ENCODE data around the gene ZNF121. TPM values are rescaled to one million over a fixed set of nuclear protein-coding genes. Genes with fewer than 3 reads are reported as not detected.

The ZNF121 gene
- total RNA-seq, 4 donors from 2014 or later, result 10.7 to 30.5 (median 19.7) TPM

DNA sequence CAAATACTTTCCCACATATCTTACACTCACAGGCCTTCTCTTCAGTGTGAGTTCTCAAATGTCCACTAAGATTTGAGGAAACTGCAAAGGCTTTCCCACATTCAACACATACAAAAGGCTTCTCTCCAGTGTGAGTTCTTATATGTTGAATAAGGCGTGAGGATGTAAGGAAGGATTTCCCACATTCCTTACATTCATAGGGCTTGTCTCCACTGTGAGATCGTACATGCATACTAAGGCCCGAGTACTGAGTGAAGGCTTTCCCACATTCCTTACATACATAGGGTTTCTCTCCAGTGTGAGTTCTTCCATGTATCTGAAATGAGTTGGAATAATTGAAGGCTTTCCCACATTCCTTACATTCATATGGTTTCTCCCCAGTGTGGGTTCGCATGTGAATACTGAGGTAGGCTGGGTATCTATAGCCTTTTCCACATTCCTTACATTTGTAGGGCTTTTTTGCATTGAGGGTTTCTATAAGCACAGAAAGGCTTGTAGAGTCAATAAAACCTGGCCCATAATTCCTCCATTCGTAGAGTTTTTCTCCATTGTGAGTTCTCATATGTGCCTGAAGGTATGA, 55.5 kb downstream of the ZNF121 start:
- Histone ChIP-seq H3K27me3 (no peaks in the 10 kb centered on the region), H3K9me3 (peaks cover 0 to 89% (median 35%) of the 10 kb centered on the region in 4 donors), H3K4me3 (no peak overlapping the region), H3K27ac (no peak overlapping the region), H3K36me3 (peaks cover 0 to 71% (median 18%) of the 10 kb centered on the region in 3 donors), H3K4me1 (no peaks in the 10 kb centered on the region)
- no peak for DNase-seq
- TF ChIP-seq POLR2A (IDR thresholded peaks at IDR 0.05), result no peak
- TF ChIP-seq, protein P1, sequence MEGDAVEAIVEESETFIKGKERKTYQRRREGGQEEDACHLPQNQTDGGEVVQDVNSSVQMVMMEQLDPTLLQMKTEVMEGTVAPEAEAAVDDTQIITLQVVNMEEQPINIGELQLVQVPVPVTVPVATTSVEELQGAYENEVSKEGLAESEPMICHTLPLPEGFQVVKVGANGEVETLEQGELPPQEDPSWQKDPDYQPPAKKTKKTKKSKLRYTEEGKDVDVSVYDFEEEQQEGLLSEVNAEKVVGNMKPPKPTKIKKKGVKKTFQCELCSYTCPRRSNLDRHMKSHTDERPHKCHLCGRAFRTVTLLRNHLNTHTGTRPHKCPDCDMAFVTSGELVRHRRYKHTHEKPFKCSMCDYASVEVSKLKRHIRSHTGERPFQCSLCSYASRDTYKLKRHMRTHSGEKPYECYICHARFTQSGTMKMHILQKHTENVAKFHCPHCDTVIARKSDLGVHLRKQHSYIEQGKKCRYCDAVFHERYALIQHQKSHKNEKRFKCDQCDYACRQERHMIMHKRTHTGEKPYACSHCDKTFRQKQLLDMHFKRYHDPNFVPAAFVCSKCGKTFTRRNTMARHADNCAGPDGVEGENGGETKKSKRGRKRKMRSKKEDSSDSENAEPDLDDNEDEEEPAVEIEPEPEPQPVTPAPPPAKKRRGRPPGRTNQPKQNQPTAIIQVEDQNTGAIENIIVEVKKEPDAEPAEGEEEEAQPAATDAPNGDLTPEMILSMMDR (IDR thresholded peaks at IDR 0.05), result no peak

DNA sequence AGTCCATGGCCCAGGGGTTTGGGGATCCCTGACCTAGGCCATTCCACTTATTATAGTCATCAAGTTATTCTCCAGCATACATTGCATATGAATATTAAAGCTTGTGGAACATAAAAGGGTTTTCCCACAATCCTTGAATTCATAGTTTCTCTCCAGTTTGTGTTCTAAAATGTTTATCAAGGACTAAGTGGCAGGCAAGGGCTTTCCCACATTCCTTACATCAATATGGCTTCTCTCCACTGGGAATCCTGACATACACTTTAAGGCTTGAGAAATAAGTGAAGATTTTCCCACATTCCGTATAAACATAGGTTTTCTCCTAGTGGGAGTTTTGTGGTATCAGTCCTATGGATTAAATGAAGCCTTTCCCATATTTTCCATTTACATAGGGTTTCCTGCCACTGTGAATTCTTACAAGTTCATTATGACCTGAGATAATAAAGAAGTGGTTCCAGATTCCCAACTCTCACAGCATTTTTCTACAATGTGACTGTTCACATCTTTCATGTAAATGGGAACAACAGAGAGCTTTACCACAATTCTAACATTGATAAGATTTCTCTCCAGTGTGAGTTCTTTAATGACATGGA, 60.3 kb downstream of the ZNF121 start:
- no peak overlapping the region for H3K4me3 ChIP-seq
- no peak for DNase-seq
- no peak overlapping the region for H3K27ac ChIP-seq
- H3K4me1 ChIP-seq, result no peaks in the 10 kb centered on the region
- peaks cover 0 to 22% (median 2%) of the 10 kb centered on the region in 3 donors for H3K36me3 ChIP-seq
- H3K27me3 ChIP-seq, result no peaks in the 10 kb centered on the region
- peaks cover 0 to 98% (median 32%) of the 10 kb centered on the region in 4 donors for H3K9me3 ChIP-seq
- TF ChIP-seq POLR2A (IDR thresholded peaks at IDR 0.05), result no peak
- TF ChIP-seq, protein P1 (IDR thresholded peaks at IDR 0.05), result no peak

Other genes with a start within 250 kb of the ZNF121 start
- gene ZNF177, start 221.5 kb downstream of the ZNF121 start, total RNA-seq, result 1 to 10 TPM in 3 of 4 donors, not detected in 1; 1.1 to 5.0 (median 1.3) TPM
- gene ZNF266, start 148.9 kb downstream of the ZNF121 start, total RNA-seq, result 10 to 100 TPM; 21.9 to 57.9 (median 42.4) TPM
- gene ZNF560, start 85.9 kb downstream of the ZNF121 start, total RNA-seq, result not detected
- 10 to 100 TPM in 1 of 4 donors, 1 to 10 TPM in 3; 3.5 to 14.0 (median 5.7) TPM for gene ZNF426, start 45.9 kb downstream of the ZNF121 start, total RNA-seq
- gene ZNF561, start 36.7 kb upstream of the ZNF121 start, total RNA-seq, result 10 to 100 TPM; 20.0 to 52.0 (median 26.3) TPM
- 10 to 100 TPM; 14.9 to 38.8 (median 25.9) TPM for gene ZNF562, start 90.6 kb upstream of the ZNF121 start, total RNA-seq
- gene ZNF846, start 184.2 kb upstream of the ZNF121 start, total RNA-seq, result 10 to 100 TPM in 3 of 4 donors, 1 to 10 TPM in 1; 6.8 to 20.6 (median 14.8) TPM
- 10 to 100 TPM; 39.8 to 87.9 (median 70.8) TPM for gene FBXL12, start 234.6 kb upstream of the ZNF121 start, total RNA-seq
- 100 to 1,000 TPM; 177 to 258 (median 207) TPM for gene UBL5, start 243.4 kb upstream of the ZNF121 start, total RNA-seq